NCI-H2227 (cell line): Measurements from ENCODE around the gene HBP1.
A peak's percentile ranks its signal among the peaks of the same experiment; 100 is the strongest.

Source experiments
- DNase-seq: peaks from one replicate; lab custom pipeline; 2025; ENCODE audit not compliant: unreplicated experiment; lab: John Stamatoyannopoulos, UW

Gene HBP1

GRCh38 chr7:107180378-107180777 is 11.6 kb downstream of the HBP1 start:
- peak; percentile 31 for DNase-seq

- no peak for DNase-seq
These were observed 12.4 kb downstream of the HBP1 start for GRCh38 chr7:107181172-107181571.

- DNase-seq = no peak
These were observed 16.9 kb downstream of the HBP1 start for GRCh38 chr7:107185716-107186115.

GRCh38 chr7:107186240-107186639 is 17.4 kb downstream of the HBP1 start:
- DNase-seq = no peak

GRCh38 chr7:107187774-107188173 is 19.0 kb downstream of the HBP1 start:
- no peak for DNase-seq

GRCh38 chr7:107190090-107190489 is 21.3 kb downstream of the HBP1 start:
- DNase-seq = no peak

- DNase-seq = no peak
These were observed 25.2 kb downstream of the HBP1 start for GRCh38 chr7:107194052-107194451.

GRCh38 chr7:107196834-107197610 is 28.2 kb downstream of the HBP1 start:
- no peak for DNase-seq

GRCh38 chr7:107201795-107202450 is 33.1 kb downstream of the HBP1 start:
- peak; percentile 67 for DNase-seq

GRCh38 chr7:107203607-107204006 is 34.8 kb downstream of the HBP1 start:
- no peak for DNase-seq

- no peak for DNase-seq
These were observed 37.3 kb downstream of the HBP1 start for GRCh38 chr7:107206136-107206535.

GRCh38 chr7:107206706-107207105 is 37.9 kb downstream of the HBP1 start:
- DNase-seq = no peak

GRCh38 chr7:107207459-107207858 is 38.7 kb downstream of the HBP1 start:
- no peak for DNase-seq

GRCh38 chr7:107208024-107208521 is 39.3 kb downstream of the HBP1 start:
- DNase-seq = no peak

GRCh38 chr7:107208563-107208962 is 39.8 kb downstream of the HBP1 start:
- DNase-seq = no peak

GRCh38 chr7:107209565-107209964 is 40.8 kb downstream of the HBP1 start:
- no peak for DNase-seq

GRCh38 chr7:107210400-107210799 is 41.6 kb downstream of the HBP1 start:
- no peak for DNase-seq

GRCh38 chr7:107212725-107213124 is 43.9 kb downstream of the HBP1 start:
- no peak for DNase-seq

GRCh38 chr7:107213193-107213788 is 44.5 kb downstream of the HBP1 start:
- DNase-seq = no peak

- DNase-seq = no peak
These were observed 45.1 kb downstream of the HBP1 start for GRCh38 chr7:107213945-107214344.

- no peak for DNase-seq
These were observed 50.9 kb downstream of the HBP1 start for GRCh38 chr7:107219563-107220244.
